Measurements from ENCODE around the gene RNF215.

DNA sequence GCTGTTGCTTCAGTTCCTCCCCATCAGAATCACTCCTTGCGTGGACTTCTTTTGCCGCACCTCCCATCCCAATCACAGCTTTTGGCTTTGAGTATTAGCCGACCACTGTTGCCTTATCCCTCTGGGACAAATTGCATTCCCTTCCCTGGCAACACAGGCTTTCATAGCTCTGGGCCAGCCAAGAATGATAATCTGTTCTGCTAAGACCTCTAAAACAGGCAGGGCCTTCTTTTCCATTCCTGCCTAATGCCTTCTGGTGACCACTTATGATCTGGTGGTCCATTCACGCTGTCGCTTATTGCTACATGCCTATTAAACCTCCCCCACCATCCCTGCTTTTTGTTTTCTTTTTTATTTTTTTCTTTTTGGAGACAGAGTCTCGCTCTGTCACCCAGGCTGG, 19.2 kb upstream of the RNF215 start:
- TF ChIP-seq, protein P1, sequence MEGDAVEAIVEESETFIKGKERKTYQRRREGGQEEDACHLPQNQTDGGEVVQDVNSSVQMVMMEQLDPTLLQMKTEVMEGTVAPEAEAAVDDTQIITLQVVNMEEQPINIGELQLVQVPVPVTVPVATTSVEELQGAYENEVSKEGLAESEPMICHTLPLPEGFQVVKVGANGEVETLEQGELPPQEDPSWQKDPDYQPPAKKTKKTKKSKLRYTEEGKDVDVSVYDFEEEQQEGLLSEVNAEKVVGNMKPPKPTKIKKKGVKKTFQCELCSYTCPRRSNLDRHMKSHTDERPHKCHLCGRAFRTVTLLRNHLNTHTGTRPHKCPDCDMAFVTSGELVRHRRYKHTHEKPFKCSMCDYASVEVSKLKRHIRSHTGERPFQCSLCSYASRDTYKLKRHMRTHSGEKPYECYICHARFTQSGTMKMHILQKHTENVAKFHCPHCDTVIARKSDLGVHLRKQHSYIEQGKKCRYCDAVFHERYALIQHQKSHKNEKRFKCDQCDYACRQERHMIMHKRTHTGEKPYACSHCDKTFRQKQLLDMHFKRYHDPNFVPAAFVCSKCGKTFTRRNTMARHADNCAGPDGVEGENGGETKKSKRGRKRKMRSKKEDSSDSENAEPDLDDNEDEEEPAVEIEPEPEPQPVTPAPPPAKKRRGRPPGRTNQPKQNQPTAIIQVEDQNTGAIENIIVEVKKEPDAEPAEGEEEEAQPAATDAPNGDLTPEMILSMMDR (IDR thresholded peaks at IDR 0.05; ENCODE audit: extremely low read depth in 1 of 2, insufficient read depth in 1 of 2, low read depth in 1 of 2, low read length in 2 of 2): no peak
- TF ChIP-seq POLR2AphosphoS5 (IDR thresholded peaks at IDR 0.05; ENCODE audit: insufficient read depth, low read depth, low read length) (no peak), POLR2A (IDR thresholded peaks at IDR 0.05; ENCODE audit: low read depth, low read length) (no peak), EZH2 (IDR thresholded peaks at IDR 0.05; ENCODE audit: borderline replicate concordance, low read depth, low read length, severe bottlenecking) (no peak), MYC (IDR thresholded peaks at IDR 0.05; ENCODE audit: low read depth, low read length) (no peak), JUN (IDR thresholded peaks at IDR 0.05; ENCODE audit: borderline replicate concordance, insufficient read depth, insufficient read length, low read depth) (no peak)
- TF ChIP-seq, protein P2, sequence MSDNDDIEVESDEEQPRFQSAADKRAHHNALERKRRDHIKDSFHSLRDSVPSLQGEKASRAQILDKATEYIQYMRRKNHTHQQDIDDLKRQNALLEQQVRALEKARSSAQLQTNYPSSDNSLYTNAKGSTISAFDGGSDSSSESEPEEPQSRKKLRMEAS (IDR thresholded peaks at IDR 0.05; ENCODE audit: insufficient read depth, insufficient read length): no peak
